ENCODE measurements around the gene ACOT4. TPM values are rescaled to one million over a fixed set of nuclear protein-coding genes. Genes with fewer than 3 reads are reported as not detected.
A peak's percentile ranks its signal among the peaks of the same experiment; 100 is the strongest.

ACOT4 gene
- total and polyA plus RNA-seq, 2 of the 8 experiments (the other 6 are each of a cell fraction or from before 2014, with no cell fraction given), result 0.80 to 1.1 TPM

DNA sequence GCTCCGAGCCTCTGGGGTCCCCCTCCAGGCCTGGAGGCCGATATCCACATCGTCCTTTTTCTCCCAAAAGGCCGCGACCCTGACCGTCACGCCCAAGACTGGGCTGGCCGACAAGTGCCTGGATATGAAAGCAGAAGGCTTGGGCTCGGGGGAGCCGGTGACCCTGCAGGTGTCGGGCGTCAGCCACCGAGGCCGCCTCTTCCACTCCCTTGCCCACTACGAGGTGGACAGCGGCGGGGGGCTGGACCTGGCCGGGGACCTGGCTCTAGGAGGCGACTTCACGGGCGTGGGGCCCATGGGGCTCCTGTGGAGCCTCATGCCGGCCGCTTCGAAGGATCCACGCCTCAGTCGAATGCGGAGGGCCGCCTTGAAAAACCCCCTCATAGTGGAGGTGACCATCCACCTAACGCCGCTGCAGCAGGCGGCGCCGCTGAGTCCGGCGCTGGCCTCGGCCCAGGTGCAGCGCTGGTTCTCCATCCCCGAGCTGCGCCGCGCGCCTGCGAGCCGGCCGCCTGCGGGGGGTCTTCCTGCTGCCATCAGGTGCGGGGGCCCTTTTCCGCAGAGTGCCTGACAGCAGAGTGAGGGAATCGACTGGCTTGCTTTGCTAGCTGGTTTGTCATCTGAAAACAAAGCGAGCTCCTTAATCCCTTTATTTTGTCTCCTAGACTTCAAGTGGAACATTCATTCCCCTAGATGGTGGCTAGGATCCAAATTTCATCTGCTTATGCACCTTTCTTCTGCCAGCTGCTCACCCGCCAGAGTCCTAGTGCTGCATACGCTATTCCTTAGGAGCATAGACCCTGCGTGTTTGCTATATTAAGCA, 42.5 kb downstream of the ACOT4 start (continued):
- TF ChIP-seq SUZ12 (IDR thresholded peaks at IDR 0.05; ENCODE audit: low read length) (peak; percentile 57), TEAD4 (IDR thresholded peaks at IDR 0.05; ENCODE audit: low read depth, low read length) (no peak), PHF8 (conservative IDR thresholded peaks at IDR 0.05; ENCODE audit: low read depth, low read length) (no peak; the same call in 1 of the 2 replicates), SAP30 (IDR thresholded peaks at IDR 0.05; ENCODE audit: insufficient read depth, insufficient replicate concordance, low read length) (no peak), CREB1 (IDR thresholded peaks at IDR 0.05) (peak; percentile 36; the same call in 1 of the 2 replicates), JUND (IDR thresholded peaks at IDR 0.05; ENCODE audit: low read length) (no peak), EGR1 (IDR thresholded peaks at IDR 0.05; ENCODE audit: borderline replicate concordance, low read depth, low read length) (no peak), NANOG (IDR thresholded peaks at IDR 0.05; ENCODE audit: insufficient read depth, low read depth, low read length, poor library complexity, severe bottlenecking) (peak; percentile 40), SRF (IDR thresholded peaks at IDR 0.05; ENCODE audit: low read depth, low read length) (no peak), TBP (IDR thresholded peaks at IDR 0.05; ENCODE audit: low read depth, low read length) (peak; percentile 40; the same call in 1 of the 2 replicates), POU5F1 (IDR thresholded peaks at IDR 0.05; ENCODE audit: low read depth, low read length) (no peak), SIN3A (conservative IDR thresholded peaks at IDR 0.05 in 1 of 2, IDR thresholded peaks at IDR 0.05 in 1 of 2; ENCODE audit: low read depth in 1 of 2, low read length in 2 of 2) (0 out of 4 replicates have a peak, but pooled peaks have one; percentile 42 to 50), HDAC6 (IDR thresholded peaks at IDR 0.05; ENCODE audit: low read depth, low read length) (no peak), POLR2A (IDR thresholded peaks at IDR 0.05; ENCODE audit: control extremely low read depth in 1 of 2, low read depth in 2 of 2, low read length in 2 of 2) (peak; percentile 52 to 67), CEBPB (IDR thresholded peaks at IDR 0.05; ENCODE audit: low read depth, low read length) (no peak), FOSL1 (IDR thresholded peaks at IDR 0.05; ENCODE audit: insufficient read depth, low read depth, low read length) (no peak), YY1 (IDR thresholded peaks at IDR 0.05; ENCODE audit: low read depth, low read length) (no peak), TCF12 (IDR thresholded peaks at IDR 0.05; ENCODE audit: low read depth, low read length) (peak; percentile 93; the same call in 1 of the 2 replicates), CBX8 (IDR thresholded peaks at IDR 0.05; ENCODE audit: borderline replicate concordance, low read depth, low read length) (no peak)
- TF ChIP-seq, protein P1, sequence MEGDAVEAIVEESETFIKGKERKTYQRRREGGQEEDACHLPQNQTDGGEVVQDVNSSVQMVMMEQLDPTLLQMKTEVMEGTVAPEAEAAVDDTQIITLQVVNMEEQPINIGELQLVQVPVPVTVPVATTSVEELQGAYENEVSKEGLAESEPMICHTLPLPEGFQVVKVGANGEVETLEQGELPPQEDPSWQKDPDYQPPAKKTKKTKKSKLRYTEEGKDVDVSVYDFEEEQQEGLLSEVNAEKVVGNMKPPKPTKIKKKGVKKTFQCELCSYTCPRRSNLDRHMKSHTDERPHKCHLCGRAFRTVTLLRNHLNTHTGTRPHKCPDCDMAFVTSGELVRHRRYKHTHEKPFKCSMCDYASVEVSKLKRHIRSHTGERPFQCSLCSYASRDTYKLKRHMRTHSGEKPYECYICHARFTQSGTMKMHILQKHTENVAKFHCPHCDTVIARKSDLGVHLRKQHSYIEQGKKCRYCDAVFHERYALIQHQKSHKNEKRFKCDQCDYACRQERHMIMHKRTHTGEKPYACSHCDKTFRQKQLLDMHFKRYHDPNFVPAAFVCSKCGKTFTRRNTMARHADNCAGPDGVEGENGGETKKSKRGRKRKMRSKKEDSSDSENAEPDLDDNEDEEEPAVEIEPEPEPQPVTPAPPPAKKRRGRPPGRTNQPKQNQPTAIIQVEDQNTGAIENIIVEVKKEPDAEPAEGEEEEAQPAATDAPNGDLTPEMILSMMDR (IDR thresholded peaks at IDR 0.05; ENCODE audit: control extremely low read depth in 1 of 3, insufficient read depth in 1 of 3, low read depth in 1 of 3, low read length in 3 of 3), result peak; percentile 52 to 63 (median 54)
- TF ChIP-seq, protein P2, sequence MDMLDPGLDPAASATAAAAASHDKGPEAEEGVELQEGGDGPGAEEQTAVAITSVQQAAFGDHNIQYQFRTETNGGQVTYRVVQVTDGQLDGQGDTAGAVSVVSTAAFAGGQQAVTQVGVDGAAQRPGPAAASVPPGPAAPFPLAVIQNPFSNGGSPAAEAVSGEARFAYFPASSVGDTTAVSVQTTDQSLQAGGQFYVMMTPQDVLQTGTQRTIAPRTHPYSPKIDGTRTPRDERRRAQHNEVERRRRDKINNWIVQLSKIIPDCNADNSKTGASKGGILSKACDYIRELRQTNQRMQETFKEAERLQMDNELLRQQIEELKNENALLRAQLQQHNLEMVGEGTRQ (IDR thresholded peaks at IDR 0.05; ENCODE audit: low read length), result no peak

Data from H1 (cell line).